Cerebellar cortex (tissue), 1 donor: ENCODE measurements around the gene IL13RA2.

Experiments
- DNase-seq: peaks from one replicate; pipeline ENCODE4 v3.0.0-alpha.2; 2015; ENCODE audit warnings: low spot score

IL13RA2 gene

DNA sequence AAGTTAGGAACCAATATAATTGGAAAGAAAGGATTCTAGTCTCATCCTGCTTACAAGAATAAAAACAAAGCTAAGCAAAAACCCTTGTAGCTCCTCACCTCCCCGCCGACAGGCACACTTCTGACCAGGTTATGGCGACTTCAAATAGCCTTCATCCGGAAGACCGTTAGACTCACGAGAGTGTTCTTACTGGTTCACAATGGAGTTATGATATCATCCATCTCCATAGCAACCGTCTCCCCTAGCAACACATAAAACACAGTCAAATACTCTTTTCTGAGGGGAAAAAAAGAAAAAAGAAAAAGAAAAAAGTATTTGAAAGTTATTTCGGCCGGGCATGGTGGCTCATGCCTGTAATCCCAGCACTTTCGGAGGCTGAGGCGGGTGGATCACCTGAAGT, at the start of gene IL13RA2:
TSS of gene IL13RA2 (minus strand) at position 162 of the 400 bp plus-strand sequence. CDS start 347 bp downstream, outside the sequence.
- no peak for DNase-seq

DNA sequence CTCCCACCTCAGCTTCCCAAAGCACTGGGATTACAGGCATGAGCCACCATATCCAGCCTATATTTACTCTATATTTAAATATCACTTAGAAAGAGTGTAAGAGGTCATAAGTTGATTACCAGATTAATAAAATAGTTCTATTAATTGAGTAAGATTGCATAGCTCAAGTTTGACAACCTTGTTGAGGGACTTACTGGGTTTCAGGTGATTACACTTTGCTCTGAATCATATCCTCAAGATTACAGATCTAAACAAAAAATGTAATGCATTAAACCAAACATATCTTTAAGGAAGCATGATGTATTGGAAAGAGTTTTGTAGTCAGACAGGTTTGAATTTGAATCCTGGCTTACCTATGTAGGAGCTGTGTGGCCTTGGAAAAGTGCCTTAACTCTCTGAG, 47.9 kb upstream of the IL13RA2 start:
- no peak for DNase-seq

DNA sequence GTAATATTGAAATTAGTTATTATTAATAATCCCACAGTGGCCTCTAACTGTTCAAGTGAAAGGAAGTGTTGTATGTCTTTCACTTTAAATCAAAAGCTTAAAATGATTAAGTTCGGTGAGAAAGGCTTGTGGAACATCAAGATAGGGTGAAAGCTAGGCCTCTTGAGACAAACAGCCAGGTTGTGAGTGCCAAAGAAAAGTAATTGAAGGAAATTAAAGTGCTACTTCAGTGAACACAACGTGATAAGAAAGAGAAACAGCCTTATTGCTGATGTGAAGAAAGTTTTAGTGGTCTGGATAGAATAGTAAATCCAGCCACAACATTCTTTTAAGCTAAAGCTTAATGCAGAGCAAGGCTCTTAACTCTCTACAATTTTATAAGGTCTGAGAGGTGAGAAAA, 42.6 kb upstream of the IL13RA2 start:
- no peak for DNase-seq

DNA sequence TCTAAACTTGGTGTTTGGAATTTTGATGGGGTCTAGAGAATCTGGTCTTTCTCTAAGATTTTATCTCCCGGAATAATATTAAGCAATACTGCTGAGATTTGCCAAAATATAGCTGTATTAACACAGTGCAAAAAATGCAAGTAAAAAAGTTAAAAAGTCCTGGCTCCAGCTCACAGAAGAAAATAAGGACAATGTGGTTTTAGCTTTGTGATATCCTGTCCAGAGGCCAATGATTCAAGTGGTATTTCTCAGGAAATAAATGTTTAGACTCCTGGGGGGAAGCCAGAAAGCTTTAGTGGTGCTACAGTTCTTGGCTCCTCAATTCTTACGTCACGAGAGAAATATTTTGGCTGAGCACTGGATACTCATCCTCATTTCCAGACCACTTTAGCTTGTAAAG, 40.9 kb upstream of the IL13RA2 start:
- no peak for DNase-seq

- no peak for DNase-seq
Measured at GRCh38 chrX:115054876-115055275, 37.5 kb upstream of the IL13RA2 start.

GRCh38 chrX:115053223-115053622, 35.8 kb upstream of the IL13RA2 start:
- no peak for DNase-seq

DNA sequence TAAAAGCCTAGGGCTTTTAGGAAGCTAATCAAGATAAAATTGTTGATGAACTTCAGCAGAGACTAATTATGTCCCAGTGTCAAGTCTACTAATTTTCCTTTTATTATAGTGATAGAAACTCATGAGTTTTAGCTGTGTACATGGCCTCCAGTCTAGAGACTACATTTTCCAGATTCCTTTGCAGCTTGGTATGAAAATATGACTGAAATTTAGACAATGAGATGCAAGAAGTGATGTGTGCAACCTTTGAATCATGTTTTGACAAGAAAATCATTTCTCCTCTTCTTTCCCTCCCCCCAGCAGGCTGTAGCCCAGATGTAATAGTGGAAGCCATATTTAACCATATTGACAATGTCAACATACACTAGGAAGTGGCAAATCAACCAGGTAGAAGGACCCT, 30.3 kb upstream of the IL13RA2 start:
- no peak for DNase-seq

- DNase-seq, result no peak
Measured at GRCh38 chrX:115047181-115047580, 29.8 kb upstream of the IL13RA2 start.

GRCh38 chrX:115040417-115040816, 23.0 kb upstream of the IL13RA2 start:
- DNase-seq, result no peak

GRCh38 chrX:115038406-115038805, 21.0 kb upstream of the IL13RA2 start:
- DNase-seq, result no peak

GRCh38 chrX:115036029-115036428, 18.6 kb upstream of the IL13RA2 start:
- no peak for DNase-seq

DNA sequence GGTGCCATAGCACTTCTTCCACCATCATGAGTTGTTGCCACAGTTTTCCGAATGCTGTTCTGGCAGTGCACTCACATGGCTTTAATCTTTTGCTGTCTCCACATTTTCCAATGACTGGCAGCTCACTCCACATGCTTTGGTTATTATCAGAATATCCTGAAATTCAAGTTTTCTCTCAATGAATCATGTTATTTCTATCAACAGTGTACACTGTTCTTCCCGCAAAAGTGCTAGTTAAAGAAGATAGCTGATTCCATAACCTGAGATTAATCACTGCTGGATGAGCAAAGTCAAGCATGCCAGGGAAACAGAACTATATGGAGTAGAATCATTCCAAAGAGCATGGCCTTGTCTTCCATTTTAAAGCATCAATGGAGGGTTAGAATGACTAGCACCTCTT, 14.6 kb upstream of the IL13RA2 start:
- no peak for DNase-seq

DNA sequence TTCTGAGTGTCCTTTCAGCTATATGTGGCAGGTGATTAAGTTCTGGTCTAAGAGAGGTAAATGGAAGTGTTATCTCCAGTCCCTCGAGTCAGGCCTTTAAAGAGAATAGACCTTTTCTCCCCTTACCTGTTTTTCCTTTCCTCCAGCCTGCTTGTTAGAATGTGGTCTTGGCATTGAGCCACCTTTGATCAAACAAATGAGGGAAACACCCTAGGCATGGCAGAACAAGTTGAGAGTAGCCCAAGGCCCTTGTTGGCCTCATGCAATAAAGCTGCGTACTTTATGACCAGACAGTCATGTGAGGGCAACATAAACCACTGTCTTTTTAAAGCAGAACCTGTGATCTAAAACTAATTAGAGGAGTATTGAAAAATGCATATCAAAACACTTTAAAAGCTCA, 13.2 kb upstream of the IL13RA2 start:
- DNase-seq, result no peak

DNA sequence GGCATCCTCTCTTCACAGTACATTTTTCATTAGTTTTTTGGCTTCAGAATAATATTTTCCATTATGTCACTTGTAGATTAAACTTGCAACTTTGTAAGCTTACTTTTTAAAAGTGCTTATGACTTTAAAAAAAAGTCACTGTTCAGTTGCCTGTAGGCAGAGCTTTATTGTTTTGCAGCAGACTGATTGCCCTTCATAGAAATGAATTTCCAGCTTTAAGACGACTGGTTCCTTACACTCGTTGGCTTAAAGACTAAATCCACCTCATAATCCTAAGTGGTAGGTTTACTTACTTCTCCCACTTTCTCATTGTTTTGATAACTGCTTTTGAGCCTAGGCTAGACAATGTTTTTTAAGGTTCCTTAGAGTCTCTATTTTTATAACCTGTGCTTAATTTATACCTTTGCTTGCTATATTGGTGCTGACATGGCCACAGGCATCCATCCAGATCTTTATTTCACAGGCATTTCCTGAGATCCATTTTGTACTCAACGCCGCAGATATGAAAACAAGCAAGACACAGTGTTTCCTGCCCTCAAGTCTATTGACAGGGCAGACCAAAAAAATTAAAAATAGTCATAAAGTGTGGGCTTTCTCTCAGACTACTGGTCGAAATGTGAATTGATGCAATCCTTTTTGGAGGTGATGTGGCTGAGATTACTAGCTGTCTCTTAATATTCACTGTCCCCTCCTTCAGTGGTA, 12.6 kb upstream of the IL13RA2 start:
- DNase-seq, result no peak

GRCh38 chrX:115029440-115029839, 12.0 kb upstream of the IL13RA2 start:
- DNase-seq, result no peak

GRCh38 chrX:115023811-115024210, 6.4 kb upstream of the IL13RA2 start:
- DNase-seq, result no peak

- no peak for DNase-seq
Measured at GRCh38 chrX:115023139-115023538, 5.7 kb upstream of the IL13RA2 start.

DNA sequence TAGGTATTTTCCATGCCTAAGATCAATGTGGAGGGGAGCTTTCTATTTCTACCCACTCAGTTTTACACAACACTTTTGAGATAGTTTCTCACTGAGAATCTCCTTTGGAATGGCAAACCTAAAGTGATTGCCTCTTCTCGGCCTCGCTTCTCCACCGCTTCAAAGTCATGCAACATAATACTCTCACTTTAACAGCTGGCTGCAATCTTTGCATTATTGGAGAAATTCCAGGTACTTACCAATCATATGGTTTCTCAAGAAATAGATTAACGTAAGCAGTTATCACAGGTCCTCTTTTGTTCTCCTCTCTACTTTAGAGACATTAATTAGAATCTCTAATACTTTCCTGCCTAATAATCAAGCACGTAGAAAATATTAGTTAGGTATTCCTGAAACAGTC, 3.7 kb upstream of the IL13RA2 start:
- no peak for DNase-seq

DNA sequence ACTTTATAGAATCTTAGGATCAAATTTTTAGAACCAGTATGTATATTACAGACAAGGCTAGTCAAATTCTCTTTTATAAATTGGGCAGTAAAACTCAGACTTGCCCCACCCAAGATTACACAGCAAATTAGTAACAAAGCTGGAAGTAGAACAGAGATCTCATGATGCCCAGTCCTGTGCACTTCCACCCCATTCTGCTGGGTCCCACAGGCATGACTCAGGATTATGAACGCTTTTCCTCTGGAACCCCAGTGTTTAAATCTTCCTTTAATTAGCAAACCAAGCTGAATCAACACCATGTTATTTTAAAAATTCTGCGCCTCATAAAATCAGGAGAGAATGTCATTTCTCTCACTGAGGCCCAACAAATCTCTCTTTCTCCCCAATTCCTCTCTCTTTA, 1.5 kb upstream of the IL13RA2 start:
- DNase-seq, result no peak

DNA sequence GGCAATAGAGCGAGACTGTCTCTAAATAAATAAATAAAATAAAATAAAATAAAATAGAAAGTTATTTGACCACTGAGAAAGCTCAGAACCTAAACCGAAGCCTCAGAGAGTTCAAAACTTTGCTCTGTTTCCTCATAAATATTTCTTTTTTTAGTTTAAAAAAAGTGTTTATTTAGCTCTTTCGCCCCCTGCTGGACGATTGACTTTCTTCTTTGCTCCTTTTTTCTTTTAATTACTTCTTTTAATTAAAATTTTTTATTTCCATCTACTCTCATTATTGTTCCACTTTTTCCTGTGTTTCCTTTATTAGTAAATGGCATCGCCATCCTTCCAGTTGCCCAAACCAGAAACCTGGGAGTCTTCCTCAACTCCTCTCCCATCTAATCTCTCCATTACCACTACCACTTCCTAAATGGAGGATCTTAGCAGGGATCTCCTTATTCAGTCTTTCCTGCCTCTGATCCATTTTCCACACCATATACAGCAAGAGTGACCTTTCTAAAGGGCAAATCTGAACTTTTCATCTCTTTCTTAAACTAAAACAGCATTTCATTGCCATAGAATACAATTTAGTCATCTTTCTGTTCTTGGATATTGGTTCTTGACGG, 728 bp upstream of the IL13RA2 start:
- no peak for DNase-seq

GRCh38 chrX:115013705-115014104, 3.7 kb downstream of the IL13RA2 start:
- DNase-seq, result no peak

DNA sequence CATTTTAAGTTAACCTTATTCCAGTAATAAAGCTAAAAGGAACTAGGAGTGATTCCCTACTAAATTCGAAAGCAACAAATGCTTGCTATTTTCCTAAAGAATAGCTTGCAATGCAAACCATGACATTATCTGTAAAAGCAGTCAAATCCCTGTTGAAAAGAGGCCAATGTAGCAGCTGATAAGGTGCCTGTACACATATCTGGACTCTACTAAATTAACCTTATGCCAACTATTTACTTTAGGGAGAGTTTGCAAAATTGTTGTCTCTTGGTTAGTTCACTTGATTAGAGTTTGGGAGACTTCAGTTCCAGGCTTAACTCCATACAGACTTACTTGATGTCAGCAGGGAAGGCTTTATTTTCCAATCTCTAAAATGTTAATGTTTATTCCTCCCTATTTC, 6.0 kb downstream of the IL13RA2 start:
- DNase-seq, result no peak

GRCh38 chrX:114999906-115000305, 17.5 kb downstream of the IL13RA2 start:
- no peak for DNase-seq

DNA sequence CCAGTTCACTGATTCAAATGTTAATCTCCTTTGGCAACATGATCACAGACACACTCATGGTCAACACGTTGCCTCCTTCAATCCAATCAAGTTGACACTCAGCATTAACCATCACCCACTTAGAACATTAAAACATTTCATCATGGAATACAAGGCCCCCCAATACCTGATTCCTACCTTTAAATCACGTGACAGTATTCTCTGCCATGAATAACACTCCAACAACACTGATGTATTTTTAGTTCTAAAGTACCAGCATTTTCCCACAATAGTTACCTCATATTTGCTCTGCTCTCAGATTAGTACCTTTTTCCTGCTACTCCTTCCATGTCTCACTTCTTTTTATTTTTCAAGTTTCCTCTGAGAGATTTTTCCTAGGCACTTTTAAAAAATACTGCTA, 19.6 kb downstream of the IL13RA2 start:
- DNase-seq, result no peak
